HG03520 (cell line): Measurements from ENCODE around the gene PLA2G5.

Experiments
- ATAC-seq: cut with Tn5 transposase; IDR thresholded peaks from one replicate; pipeline ENCODE4 v1.9.1; 2021; ENCODE audit warnings: mild to moderate bottlenecking, moderate library complexity; ENCODE audit not compliant: unreplicated experiment

PLA2G5 gene

DNA sequence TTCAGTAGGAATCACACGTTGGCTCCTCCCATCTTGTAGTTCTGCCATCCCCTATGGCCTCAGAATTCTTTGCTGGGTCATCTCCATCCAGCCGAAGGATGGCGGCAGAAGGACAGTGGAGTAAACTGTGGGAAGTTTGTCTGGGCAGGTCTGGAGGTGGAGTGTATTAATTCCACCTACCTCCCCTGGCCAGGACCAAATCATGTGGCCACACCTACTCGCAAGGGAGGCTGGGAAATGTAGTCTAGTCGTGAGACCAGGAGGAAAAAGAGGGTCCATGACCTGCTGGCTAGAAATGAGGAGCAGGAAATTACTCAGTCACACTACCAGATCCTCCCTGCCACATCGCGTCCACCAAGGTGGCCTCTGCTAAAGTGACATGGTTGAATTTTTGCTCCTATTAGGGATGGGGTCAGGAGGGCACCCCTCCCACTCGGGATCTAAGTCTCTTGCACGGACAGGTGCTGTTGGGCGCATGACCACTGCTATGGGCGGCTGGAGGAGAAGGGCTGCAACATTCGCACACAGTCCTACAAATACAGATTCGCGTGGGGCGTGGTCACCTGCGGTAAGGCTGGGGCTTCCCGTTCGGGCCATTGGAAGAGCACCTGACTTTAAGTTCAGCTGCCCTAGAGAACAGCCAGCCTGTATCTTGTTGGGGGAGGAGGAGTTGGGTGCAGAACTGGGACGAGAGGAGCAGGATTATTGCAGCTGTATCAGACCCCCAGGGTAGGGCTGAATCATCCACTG is 19.5 kb downstream of the PLA2G5 start:
- ATAC-seq, result no peak

DNA sequence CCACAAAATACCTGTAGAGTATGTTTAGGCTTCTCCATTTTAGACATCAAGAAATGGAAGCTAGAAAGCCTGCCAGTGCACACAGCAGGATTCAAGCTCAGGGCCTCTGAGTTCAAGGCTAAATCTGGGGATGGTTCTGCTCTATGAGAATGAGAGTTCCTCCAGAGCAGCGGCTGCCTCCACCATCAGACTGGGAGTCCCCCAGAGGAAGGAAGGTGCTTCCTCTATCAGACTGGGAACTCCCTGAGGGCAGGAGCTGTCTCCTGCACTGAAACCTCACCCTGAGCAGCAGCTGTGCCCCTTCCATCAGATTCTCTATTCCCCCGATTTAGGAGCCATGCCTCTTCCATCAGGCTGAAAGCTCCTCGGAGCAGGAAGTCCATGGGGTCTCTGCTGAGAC is 20.1 kb downstream of the PLA2G5 start:
- ATAC-seq, result no peak

DNA sequence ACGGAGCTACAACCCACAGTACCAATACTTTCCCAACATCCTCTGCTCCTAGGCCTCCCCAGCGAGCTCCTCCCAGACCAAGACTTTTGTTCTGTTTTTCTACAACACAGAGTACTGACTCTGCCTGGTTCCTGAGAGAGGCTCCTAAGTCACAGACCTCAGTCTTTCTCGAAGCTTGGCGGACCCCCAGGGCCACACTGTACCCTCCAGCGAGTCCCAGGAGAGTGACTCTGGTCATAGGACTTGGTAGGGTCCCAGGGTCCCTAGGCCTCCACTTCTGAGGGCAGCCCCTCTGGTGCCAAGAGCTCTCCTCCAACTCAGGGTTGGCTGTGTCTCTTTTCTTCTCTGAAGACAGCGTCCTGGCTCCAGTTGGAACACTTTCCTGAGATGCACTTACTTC is 20.6 kb downstream of the PLA2G5 start:
- ATAC-seq, result no peak

DNA sequence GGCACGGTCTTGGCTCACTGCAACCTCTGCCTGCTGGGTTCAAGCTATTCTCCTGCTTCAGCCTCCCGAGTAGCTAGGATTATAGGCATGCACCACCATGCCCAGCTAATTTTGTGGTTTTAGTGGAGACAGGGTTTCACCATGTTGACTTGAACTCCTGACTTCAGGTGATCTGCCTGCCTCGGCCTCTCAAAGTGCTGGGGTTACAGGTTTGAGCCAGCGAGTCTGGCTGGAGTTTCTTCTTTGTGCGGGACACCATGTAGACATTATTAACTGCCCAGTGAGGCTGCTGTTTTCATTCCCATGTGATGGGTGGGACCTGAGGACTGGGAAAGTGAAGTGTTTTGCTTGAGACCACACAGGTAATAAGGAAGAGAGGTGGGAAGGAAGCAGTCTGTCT is 23.3 kb downstream of the PLA2G5 start:
- ATAC-seq, result no peak

DNA sequence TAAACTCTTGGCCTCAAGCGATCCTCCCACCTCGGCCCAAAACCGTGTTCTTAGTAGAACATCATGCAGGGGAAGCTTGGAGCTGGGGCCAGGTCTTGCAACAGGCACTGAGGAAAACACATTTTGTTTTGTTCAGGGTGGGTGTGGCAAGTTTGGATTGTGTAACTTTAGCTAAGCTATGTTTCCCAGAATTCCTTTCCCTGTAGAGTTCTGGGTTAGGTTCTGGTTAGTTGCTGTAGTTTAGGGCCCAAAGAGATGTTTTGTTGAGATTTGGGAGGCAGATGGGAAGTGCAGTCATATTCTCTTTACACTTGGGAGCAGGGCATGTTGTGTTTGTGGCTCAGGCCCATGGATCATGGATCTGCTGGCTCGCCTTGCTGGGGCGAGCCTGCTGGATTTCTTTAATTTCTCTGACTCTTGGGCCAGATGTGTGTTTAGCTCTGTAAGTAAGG is 24.0 kb downstream of the PLA2G5 start:
- ATAC-seq, result no peak

DNA sequence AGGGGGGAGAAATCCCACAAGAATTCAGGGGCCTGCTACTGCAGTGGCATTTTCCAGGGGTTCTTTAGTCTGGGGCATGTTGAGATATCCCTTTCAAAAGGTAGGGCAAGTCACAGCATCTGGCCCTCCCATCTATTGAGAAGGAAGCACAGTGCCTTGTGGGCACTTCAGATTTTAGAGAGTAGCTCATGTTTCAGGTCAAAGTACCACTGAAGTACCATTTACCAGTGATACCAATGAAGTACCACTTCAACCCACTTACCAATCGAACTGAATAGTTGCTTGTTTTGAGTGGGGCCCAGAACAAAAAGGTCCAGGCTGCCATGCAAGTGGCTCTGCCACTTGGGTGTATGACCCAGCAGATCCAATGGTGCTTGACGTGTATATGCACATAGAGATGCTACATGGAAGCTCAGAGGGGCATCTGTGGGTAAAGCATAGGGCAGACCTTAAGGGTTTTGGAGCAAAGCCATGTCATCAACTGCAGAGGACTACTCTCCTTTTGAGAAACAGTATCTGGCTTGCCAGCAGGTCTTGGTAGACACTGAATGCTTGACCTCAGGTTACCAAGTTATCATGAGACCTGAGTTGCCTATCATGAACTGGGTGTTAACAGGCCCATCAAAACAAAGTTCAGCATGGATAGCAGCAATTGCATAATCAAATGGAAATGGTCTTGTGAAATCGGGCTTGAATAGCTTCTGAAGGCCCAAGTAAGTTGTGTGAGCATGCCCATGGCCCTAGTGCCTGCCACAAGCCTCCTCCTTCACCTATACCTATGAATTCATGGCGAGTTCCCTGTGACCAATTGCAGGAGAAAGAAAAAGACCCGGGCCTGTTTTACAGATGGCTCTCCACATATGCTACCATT is 25.8 kb downstream of the PLA2G5 start:
- no peak for ATAC-seq

DNA sequence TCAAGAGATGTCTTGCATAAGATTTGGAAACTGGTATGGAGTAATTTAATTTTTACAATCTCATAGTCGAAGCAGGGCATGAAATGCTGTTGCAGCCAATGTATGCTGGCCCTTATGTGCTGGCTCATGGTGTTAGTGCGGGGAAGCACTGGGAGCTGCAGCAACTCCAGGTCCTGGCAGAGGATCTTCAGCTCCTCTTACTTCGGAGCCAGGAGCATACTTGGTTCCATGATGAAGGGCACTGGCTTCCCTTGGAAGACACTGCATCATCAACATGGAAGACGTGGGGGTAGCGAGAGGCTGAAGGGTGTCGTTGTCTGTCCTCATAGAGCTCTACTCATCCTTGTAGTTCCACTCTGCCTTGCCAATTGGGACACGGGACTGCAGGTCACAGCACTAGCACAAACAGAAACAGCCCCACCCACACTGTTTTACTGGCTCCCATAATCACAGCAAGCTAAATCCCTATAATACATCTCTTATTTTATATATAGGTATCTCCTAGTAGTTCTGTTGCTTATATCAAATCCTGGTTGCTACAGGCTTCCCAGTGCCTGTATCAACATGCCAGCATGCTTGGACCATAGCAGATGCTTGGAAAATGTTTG is 26.9 kb downstream of the PLA2G5 start:
- ATAC-seq, result no peak

DNA sequence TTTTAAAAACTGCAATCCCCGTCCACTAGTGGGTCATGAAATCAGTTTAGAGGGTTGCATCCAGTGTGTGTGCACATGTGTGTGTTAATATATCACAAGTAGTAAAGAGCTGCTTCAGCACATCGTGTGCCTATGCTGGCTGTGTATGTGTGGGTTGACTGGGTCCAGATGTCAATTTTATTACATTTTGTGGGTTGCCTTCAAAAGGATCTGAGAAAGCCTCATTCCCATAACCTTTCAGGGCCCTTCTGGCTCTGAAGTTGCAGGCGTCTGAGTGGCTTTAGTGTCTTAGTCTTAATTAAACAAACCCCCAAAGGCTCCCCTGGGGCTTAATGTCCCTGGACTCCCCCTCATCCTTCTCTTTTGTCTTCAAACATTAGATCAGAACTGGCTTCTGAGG is 29.5 kb downstream of the PLA2G5 start:
- no peak for ATAC-seq

DNA sequence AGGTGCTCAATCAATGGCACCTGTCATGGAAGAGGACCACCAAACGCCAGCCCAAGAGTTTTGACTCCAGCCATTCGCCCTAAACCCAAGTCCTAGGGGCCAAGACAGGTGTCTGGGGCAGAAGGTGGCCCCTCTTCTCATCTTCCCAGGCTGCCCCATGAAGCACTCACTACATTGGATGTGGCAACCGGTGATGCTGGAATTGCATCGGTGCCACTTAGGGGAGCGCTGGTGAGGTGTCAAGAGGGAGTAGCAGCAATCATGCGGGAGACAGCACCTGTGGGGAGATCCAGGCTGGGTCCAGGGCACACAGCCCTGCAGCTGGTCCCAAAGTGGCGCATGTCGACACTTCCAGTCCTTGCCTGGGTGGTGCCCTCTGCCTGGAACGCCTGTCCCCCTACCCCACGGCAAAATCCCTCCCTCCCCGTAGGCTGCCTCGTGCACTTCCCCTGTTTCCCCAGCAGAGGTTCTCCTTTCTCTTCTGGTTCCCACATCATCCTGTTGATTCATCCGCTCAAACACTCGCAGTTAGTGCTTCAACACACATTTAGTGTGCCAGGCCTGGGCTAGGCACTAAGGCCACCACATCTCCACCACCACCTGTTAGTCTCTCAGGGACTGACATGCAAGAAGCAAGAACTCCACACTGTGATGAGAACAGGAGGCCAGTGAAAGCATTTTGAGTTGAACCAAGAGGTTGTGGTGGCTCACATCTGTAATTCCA is 30.8 kb downstream of the PLA2G5 start:
- ATAC-seq, result no peak

DNA sequence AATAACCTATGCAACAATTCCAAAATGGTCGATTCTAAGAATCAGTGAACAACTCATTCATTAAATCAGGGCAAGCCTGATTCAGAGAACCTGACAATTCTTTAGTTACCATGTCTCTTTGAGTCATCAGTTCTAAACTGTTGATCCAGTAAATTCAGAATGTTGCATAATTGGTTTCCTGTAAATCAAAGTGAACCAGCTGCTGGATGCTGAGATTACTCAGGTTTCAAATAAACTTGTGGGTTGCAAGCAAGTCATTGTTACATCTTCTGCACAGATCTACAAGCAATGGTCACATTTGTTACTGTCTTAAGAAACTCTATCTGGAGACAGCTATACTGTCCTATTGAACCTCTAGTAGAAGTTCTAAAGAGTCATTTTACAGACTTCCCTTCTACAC is 32.9 kb downstream of the PLA2G5 start:
- ATAC-seq, result no peak

DNA sequence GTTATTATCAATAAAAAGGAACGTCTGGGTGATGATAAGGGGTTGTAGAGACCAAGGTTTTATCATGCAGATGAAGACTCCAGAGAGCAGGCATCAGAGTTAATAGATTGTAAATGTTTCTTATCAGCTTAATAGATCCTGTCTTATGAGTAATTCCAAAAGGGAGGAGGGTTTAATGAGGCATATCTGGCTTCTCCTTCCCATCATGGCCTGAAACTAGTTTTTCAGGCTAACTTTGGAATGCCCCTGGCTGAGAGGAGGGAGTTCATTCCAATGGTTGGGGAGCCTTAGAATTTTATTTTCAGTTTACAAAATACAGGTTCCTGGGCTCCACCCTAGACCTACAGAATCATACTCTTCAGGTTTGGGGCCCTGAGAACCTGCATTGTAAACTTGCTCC is 35.9 kb downstream of the PLA2G5 start:
- no peak for ATAC-seq

DNA sequence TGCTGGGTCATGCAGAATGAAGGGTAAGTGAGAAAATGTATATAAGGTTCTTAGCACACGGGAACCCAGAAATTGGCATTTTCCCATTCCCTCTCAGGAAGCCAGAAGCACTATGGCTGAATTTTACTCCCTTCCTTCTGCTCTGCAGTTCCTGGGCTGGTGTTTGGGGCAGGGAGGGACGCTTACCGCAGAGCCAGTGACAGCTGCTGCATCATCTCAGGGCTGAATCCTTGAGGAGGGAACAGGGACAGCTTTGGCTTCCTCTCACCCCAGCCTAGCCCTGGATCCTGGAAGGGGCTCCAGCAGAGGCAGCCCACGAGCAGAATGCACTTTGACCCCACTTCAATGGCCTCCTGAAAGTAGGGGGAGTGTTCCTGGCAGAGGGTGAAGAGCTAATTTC is 37.4 kb downstream of the PLA2G5 start:
- no peak for ATAC-seq

DNA sequence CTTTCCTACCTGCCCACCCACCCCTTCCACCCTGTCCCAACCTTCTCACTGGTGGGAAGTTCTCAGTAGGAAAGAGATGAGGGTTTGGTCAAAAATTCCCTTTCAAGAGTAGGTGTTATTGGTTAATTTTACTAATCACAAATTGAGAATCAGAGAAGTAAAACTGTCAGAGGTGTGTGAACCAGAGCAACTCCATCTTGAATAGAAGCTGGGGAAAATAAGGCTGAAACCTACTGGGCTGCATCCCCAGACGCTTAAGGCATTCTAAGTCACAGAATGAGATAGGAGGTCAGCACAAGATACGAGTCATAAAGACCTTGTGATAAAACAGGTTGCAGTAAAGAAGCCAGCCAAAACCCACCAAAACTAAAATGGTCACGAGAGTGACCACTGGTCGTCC is 37.8 kb downstream of the PLA2G5 start:
- ATAC-seq, result no peak

DNA sequence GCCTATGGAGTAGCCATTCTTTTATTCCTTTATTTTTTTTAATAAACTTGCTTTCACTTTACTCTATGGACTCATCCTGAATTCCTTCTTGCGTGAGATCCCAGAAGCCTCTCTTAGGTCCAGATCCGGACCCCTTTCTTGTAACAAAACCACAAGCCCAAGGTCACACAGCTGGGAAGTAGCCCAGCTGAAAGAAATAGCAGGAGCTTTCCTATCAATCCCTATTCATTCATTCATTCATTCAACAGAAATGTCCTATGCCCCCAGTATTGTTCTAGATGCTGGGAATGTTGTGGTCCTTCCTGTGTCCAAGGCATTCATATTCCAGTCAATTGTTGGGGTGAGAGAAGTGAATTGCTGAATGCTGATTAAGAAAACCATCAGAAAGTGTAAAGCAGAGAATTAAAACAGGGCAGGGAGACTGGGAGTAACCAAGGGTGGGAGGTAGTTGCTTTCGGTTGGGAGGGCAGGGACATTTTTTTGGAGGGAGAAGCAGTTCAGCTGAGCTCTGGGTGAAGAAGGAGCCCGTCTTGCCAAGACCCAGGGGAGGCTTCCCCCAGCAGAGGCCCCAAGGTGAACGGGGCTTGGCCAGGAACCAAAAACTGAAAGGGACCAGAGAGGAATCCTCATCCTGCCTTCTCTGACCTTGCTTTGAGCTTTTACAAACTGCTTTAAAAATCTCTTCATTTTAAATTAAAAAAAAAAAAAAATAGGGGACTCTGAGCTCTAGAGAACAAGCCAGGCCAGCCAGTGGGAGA is 38.6 kb downstream of the PLA2G5 start:
- ATAC-seq, result no peak

DNA sequence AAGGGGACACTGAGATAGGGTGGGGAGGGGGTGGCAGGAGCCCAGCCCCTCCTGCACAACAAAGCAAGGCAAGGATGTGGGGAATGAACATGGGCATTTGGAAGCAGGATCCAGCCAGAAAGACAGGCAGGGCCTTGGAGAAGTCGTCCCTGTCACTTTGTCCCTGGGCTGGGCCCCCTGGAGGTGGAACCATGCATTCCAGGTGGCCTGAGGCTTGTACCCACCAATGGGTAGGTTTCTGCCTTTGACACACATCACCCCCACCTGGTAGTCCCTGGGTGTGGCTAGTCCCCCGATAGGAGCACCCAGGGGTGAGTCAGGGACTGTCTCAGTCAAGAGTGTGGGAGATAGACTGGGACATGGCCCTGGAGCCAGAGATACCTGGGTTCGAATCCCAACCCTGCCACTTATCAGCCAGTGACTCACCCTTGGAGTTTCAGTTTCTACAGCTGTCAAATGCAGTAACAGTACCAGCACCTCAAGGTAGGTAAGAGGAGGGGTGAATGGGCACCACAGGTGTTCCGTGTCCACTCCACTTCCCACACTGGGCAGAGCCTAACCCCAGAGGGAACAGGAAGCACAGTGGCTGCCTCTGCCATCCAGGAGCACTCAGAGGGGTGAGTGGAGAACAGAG is 39.3 kb downstream of the PLA2G5 start:
- ATAC-seq, result no peak

DNA sequence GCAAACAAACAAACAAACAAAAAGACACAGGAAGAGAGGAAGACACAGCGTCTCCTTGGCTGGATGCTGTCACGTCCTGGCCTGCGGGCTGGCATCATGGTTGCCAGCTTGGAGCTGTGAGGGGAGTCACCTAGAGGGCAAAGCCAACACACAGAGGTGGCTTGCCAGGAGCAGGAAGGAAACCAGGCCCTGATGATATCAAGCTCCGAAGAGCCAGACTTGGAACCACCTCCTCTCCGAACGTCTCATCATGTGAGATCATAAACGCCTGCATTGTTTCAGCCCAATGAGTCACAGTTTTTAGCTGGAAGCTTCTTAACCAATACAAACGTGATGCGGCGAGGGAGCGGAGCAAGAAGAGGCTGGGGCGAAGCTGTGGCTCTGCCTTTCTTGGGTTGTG is 40.7 kb downstream of the PLA2G5 start:
- no peak for ATAC-seq

DNA sequence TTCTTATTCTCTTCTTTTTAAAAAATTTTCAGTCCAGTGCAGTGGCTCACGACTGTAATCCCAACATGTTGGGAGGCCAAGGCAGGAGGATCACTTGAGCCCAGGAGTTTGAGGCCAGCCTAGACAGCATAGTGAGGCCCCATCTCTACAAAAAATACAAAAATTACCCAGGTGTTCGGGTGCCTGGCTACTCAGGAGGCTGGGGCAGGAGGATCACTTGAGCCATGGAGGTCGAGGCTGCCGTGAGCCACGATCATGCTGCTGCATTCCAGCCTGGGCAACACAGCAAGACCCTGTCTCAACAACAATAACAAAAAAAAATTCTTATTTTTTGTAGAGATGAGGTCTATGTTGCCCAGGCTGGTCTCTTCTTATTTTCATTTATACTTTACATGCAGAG is 41.5 kb downstream of the PLA2G5 start:
- ATAC-seq, result no peak

DNA sequence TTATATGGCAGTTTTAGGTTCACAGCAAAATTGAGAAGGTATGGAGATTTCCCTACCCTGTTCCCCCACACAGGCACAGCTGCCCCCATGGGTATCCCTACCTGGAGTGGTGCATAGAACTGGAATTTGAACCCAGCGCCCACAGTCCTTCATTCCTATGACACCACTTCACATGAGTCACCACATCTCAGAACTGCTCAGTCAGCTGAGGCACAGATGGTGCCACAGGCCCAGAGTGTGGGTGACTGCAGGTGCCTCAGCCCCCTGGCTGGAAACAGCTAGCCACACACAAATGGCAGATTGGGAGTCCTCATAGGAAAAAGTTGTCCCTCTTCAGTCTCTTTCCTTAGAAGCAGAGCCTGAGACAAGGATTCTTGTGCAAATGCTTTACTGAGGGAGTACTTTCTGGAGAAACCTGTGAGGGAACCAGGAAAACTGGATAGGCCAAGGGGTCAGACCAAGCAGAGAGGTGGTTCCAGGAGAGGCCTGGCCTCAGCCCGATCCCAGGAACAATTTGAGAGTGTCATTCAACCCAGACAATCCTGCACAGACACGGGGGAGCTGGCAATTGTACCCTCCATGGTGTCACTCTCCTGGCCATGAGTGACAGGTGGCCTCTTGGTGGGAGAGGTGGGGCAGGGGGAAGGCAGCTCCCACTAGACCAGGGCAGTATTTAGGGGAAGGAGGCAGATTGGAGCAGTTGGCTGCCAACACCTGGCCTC is 42.4 kb downstream of the PLA2G5 start:
- no peak for ATAC-seq

DNA sequence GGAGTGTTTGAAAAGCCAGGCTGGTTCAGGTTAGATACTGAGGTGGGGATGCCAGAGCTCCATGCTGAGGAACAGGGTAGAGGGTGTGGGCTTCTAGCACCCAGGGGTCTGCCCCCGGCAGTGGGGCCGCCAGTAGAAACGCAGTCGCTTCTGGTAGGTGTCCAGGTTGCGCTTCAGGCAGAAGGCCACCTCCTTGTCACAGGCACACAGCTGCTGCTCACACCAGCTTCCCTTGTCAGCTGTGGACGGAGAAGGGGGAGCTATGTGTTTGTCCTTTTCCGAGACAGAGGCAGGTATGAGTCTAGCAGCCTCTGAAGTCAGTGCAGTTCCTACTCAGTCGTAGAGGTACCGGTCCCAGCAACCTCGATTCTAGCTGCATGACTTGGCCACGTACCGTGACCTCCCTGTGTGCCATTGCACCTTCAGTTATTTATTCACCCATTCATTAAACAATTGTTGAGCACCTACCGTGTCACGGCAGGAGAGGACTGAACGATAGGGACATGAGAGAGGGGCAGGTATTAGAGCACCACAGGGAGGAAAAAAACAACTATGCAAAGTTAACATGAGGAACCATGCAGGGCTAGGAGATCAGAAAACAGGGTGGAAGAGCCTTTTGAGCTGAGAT is 44.1 kb downstream of the PLA2G5 start:
- no peak for ATAC-seq
